OCI-LY3 (cell line): Measurements from ENCODE around the gene GCLM.

Experiments used
- H2AFZ ChIP-seq: fragments of 200-600, 300-600 bp; shearing (Covaris generic); 2 replicates; pipeline ENCODE4 v1.6.0; 2014; ENCODE audit warnings: antibody characterized with exemption, low read depth, low read length
- H3K27ac ChIP-seq: fragments of 200-600, 300-600 bp; sonication (generic); 2 replicates; pipeline ENCODE4 v1.5.1; 2014; ENCODE audit warnings: mild to moderate bottlenecking, low read length, moderate library complexity, mixed read lengths
- H3K27me3 ChIP-seq: fragments of 200-600, 300-600 bp; sonication (generic); 2 replicates; pipeline ENCODE4 v1.6.1; 2014; ENCODE audit warnings: low read depth, low read length, mixed read lengths
- H3K36me3 ChIP-seq: fragments of 200-600, 300-600 bp; sonication (generic); replicated peaks from 2 replicates; pipeline ENCODE3; 2014; ENCODE audit warnings: low read depth, low read length, mixed read lengths
- H3K4me1 ChIP-seq: fragments of 300-600, 200-600 bp; sonication (generic); 2 replicates; pipeline ENCODE4 v1.6.1; 2014; ENCODE audit warnings: low read length, mixed read lengths
- H3K4me2 ChIP-seq: fragments of 200-600, 300-600 bp; sonication (generic); 2 replicates; pipeline ENCODE4 v1.6.1; 2014; ENCODE audit warnings: low read length, mixed read lengths
- H3K4me3 ChIP-seq: fragments of 300-600, 200-600 bp; sonication (generic); 2 replicates; pipeline ENCODE4 v1.5.1; 2014; ENCODE audit warnings: antibody characterized with exemption, mild to moderate bottlenecking, low read length, moderate library complexity
- H3K79me2 ChIP-seq: fragments of 300-600, 200-600 bp; shearing (Covaris generic); 2 replicates; pipeline ENCODE4 v1.6.1; 2014; ENCODE audit warnings: mild to moderate bottlenecking, low read length, mixed read lengths
- H3K9ac ChIP-seq: fragments of 300-600, 200-600 bp; shearing (Covaris generic); 2 replicates; pipeline ENCODE4 v1.6.0; 2014; ENCODE audit warnings: mild to moderate bottlenecking, low read length, moderate library complexity
- H3K9me3 ChIP-seq: fragments of 200-600, 300-600 bp; shearing (Covaris generic); 2 replicates; pipeline ENCODE4 v1.6.1; 2014; ENCODE audit warnings: low read length, mixed read lengths; ENCODE audit not compliant: insufficient read depth
- H4K20me1 ChIP-seq: fragments of 200-600, 300-600 bp; sonication (generic); 2 replicates; pipeline ENCODE4 v1.6.1; 2016; ENCODE audit warnings: low read length, mixed read lengths; ENCODE audit not compliant: insufficient read depth
- EZH2phosphoT487 ChIP-seq: fragments of 200-600 bp; shearing (Covaris generic); IDR thresholded peaks from 2 replicates; pipeline ENCODE4 v1.6.1; 2018; ENCODE audit warnings: antibody characterized with exemption, mixed run types, low read depth
- TF ChIP-seq, protein P1 (sequence below): fragments of 200-600, 300-600 bp; sonication (generic); IDR thresholded peaks from 2 replicates; pipeline ENCODE4 v1.5.1; 2014; ENCODE audit warnings: antibody characterized with exemption, low read length, low read depth

The GCLM gene

DNA sequence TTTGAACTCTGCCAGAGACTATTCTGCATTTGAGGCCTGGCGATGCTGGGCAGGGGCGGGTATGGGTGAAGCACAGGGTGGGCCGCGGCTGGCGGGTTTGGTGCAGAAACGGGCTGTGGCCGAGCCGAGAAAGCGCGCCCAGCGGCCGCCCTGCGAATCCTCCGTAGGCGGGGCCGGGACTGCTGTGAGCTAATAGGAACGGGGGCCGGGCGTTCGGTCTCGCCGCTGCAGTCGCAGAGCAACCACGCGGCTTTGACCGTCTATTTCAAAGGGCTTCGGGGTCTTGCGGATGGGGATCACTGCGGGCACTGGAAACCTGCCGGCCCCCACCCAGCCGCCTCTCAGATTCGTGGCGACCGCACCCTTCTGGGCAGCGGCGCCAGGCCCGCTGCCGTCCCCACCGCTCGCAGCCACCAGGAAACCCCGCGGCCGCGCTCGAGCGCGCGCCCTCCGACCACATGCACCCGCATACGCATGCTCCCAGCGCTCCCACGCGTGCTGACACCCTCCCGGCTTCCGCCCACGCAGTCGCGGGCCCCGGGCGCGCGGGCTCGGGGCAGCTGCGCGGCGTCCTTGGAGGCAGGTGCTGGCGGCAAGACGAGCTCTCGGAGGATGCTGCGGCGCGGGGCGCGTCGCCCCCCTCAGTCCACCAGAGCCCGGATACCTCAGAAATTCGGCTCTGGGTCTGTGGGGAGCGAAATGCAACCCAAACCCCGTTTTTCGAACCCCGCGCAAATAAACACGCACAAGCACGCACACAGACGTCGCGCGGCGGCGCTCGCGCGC lies 62.8 kb downstream of the GCLM start:
- Histone ChIP-seq H3K9ac (peak overlapping the region; percentile 87), H3K27ac (peak overlapping the region; percentile 81), H3K4me3 (peak overlapping the region; percentile 95), H3K79me2 (no peaks in the 10 kb centered on the region), H3K36me3 (no peaks in the 10 kb centered on the region), H3K4me2 (peak overlapping the region; percentile 89), H4K20me1 (no peaks in the 10 kb centered on the region), H3K27me3 (no peaks in the 10 kb centered on the region), H3K4me1 (peaks cover 13% of the 10 kb centered on the region), H2AFZ (peak overlapping the region; percentile 91), H3K9me3 (no peaks in the 10 kb centered on the region)
- no peak for TF ChIP-seq EZH2phosphoT487
- TF ChIP-seq, protein P1, sequence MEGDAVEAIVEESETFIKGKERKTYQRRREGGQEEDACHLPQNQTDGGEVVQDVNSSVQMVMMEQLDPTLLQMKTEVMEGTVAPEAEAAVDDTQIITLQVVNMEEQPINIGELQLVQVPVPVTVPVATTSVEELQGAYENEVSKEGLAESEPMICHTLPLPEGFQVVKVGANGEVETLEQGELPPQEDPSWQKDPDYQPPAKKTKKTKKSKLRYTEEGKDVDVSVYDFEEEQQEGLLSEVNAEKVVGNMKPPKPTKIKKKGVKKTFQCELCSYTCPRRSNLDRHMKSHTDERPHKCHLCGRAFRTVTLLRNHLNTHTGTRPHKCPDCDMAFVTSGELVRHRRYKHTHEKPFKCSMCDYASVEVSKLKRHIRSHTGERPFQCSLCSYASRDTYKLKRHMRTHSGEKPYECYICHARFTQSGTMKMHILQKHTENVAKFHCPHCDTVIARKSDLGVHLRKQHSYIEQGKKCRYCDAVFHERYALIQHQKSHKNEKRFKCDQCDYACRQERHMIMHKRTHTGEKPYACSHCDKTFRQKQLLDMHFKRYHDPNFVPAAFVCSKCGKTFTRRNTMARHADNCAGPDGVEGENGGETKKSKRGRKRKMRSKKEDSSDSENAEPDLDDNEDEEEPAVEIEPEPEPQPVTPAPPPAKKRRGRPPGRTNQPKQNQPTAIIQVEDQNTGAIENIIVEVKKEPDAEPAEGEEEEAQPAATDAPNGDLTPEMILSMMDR = 0 out of 2 replicates have a peak, but pooled peaks have one; percentile 15

DNA sequence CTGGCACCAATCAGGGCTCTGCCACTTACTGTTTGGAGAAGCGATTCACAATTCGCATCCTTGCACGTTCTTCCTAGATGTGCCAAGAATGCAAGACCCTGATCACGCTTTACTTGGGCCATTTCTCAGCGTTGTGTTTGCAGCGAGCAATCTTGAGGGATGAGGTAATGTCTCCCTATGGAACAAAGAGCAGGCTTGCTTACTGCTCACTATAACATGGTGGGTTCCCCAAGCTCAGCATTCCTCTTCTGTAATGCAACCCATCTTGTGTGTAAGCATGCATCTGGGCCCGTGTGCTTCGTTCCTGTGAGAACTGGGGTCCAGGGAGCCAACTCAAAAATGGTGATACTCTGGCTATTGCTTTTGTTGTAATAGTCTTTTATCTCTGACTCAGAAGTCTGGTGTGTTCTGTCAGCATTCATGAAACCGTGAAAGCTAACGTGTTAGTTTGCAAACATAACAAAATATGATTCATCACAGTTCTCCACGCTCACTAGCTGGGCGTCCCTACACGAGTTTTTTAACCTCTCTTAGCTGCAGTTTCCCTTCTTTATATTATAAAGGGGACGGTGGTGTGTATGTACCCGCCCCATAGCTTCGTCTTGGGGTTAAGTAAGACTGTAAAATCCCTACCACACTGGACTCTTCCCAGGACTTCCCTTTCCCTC lies 63.6 kb downstream of the GCLM start:
- H3K27ac ChIP-seq = peak overlapping the region; percentile 81
- no peak for TF ChIP-seq EZH2phosphoT487
- TF ChIP-seq, protein P1 = no peak
- H3K9ac ChIP-seq = peak overlapping the region; percentile 87

DNA sequence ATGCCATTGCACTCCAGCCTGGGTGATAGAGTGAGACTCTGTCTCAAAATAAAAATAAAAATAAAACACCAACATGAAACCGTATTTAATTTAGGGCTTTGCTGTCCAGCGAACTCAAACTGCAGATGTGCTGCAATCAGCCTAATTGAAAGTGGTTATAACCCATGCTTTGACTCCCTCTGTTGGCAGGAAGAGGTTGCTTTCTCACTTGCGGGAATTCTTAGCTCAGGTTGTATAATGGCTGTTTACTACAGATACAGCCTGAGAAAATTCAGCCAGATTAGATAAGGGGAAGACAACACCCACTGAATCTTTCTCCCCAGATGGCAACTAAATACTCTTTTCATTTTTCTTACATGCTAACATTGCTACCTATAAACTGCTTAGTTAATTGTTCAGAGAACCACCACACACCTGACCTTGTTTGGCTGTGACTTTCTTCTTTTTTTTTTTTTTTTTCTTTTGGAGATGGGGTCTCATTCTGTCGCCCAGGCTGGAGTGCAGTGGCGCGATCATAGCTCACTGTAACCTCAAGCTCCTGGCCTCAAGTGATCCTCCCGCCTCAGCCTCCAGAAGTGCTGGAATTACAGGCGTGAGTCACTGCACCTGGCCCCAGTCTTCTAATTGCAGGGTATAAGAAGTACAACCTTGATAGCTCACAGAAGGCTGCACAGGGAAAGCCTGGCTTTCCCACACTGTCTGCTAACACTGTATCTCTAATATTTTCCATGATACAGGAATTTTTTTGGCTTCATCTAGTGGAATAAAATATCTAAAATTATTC lies 64.8 kb downstream of the GCLM start:
- Histone ChIP-seq H2AFZ (no peak overlapping the region), H3K27ac (no peak overlapping the region), H3K79me2 (no peaks in the 10 kb centered on the region), H3K9me3 (no peaks in the 10 kb centered on the region), H3K27me3 (no peaks in the 10 kb centered on the region), H3K4me3 (no peak overlapping the region), H3K4me2 (peak overlapping the region; percentile 41), H3K36me3 (no peaks in the 10 kb centered on the region), H3K4me1 (peaks cover 20% of the 10 kb centered on the region), H4K20me1 (no peaks in the 10 kb centered on the region), H3K9ac (no peak overlapping the region)
- TF ChIP-seq, protein P1 = peak; percentile 70
- TF ChIP-seq EZH2phosphoT487 = no peak

More for the DNA sequence above, 63.6 kb downstream of the GCLM start:
- Histone ChIP-seq H3K4me2 (peak overlapping the region; percentile 89), H3K79me2 (no peaks in the 10 kb centered on the region), H4K20me1 (no peaks in the 10 kb centered on the region), H3K27me3 (no peaks in the 10 kb centered on the region), H3K36me3 (no peaks in the 10 kb centered on the region), H3K4me1 (peaks cover 13% of the 10 kb centered on the region), H2AFZ (peak overlapping the region; percentile 91), H3K4me3 (peak overlapping the region; percentile 95), H3K9me3 (no peaks in the 10 kb centered on the region)
